ENCODE data around the gene WARS2.

GRCh38 chr1:119027759-119028158, 112.7 kb downstream of the WARS2 start:
- TF ChIP-seq POLR2AphosphoS5 (IDR thresholded peaks at IDR 0.05; ENCODE audit: low read depth, low read length), result no peak
- TF ChIP-seq SIN3A (IDR thresholded peaks at IDR 0.05; ENCODE audit: borderline replicate concordance, insufficient read depth, low read length), result no peak
- no peak for TF ChIP-seq REST (IDR thresholded peaks at IDR 0.05; ENCODE audit: insufficient read depth in 1 of 2, low read depth in 2 of 2, low read length in 2 of 2)
- TF ChIP-seq TAF1 (IDR thresholded peaks at IDR 0.05; ENCODE audit: borderline replicate concordance, insufficient read depth, low read length), result no peak
- no peak for TF ChIP-seq FOXP2 (optimal IDR thresholded peaks at IDR 0.05; ENCODE audit: borderline replicate concordance, extremely low read depth, extremely low read length, insufficient read depth)
